Tibial nerve (tissue), 4 donors: ENCODE measurements around the gene FRG2B.
"Not testable (repeated sequence)": the region's sequence is repeated elsewhere in the genome, so short reads cannot be mapped to it uniquely, and the experiment has no call there.

Experiments
- EP300 ChIP-seq, 2 donors: sonication (generic); formaldehyde crosslinking; IDR thresholded peaks; one replicate each; pipeline ENCODE4 v1.6.1; 2017; ENCODE audit warnings: antibody characterized with exemption in 2 of 2, mild to moderate bottlenecking in 1 of 2
- POLR2A ChIP-seq, 2 donors: fragments of 450-650 bp; IDR thresholded peaks; one replicate each; pipeline ENCODE4 v1.6.1; 2017; ENCODE audit warnings: antibody characterized with exemption in 2 of 2, mild to moderate bottlenecking in 2 of 2, moderate library complexity in 2 of 2
- TF ChIP-seq, protein P1 (sequence below), 5 experiments: fragments of 200-600 bp in 3 of 5; fragments of 450-650 bp in 2 of 5; sonication (generic) in 3 of 5; IDR thresholded peaks; one replicate each; pipeline ENCODE4 v1.5.1; 2016 to 2019; ENCODE audit warnings: antibody characterized with exemption in 5 of 5, mild to moderate bottlenecking in 3 of 5, moderate library complexity in 2 of 5

DNA sequence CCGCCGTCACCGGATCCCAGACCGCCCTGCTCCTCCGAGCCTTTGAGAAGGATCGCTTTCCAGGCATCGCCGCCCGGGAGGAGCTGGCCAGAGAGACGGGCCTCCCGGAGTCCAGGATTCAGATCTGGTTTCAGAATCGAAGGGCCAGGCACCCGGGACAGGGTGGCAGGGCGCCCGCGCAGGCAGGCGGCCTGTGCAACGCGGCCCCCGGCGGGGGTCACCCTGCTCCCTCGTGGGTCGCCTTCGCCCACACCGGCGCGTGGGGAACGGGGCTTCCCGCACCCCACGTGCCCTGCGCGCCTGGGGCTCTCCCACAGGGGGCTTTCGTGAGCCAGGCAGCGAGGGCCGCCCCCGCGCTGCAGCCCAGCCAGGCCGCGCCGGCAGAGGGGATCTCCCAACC, 40.9 kb upstream of the FRG2B start:
- TF ChIP-seq, protein P1, sequence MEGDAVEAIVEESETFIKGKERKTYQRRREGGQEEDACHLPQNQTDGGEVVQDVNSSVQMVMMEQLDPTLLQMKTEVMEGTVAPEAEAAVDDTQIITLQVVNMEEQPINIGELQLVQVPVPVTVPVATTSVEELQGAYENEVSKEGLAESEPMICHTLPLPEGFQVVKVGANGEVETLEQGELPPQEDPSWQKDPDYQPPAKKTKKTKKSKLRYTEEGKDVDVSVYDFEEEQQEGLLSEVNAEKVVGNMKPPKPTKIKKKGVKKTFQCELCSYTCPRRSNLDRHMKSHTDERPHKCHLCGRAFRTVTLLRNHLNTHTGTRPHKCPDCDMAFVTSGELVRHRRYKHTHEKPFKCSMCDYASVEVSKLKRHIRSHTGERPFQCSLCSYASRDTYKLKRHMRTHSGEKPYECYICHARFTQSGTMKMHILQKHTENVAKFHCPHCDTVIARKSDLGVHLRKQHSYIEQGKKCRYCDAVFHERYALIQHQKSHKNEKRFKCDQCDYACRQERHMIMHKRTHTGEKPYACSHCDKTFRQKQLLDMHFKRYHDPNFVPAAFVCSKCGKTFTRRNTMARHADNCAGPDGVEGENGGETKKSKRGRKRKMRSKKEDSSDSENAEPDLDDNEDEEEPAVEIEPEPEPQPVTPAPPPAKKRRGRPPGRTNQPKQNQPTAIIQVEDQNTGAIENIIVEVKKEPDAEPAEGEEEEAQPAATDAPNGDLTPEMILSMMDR (IDR thresholded peaks at IDR 0.05), result not testable (repeated sequence)
- not testable (repeated sequence) for TF ChIP-seq EP300, POLR2A (IDR thresholded peaks at IDR 0.05)
